HG03469 (cell line): ENCODE measurements around the gene APBA2.

Experiments
- ATAC-seq: cut with Tn5 transposase; IDR thresholded peaks from one replicate; pipeline ENCODE4 v1.9.1; 2021; ENCODE audit warnings: mild to moderate bottlenecking, moderate library complexity, moderate number of reproducible peaks; ENCODE audit not compliant: unreplicated experiment

APBA2 gene

DNA sequence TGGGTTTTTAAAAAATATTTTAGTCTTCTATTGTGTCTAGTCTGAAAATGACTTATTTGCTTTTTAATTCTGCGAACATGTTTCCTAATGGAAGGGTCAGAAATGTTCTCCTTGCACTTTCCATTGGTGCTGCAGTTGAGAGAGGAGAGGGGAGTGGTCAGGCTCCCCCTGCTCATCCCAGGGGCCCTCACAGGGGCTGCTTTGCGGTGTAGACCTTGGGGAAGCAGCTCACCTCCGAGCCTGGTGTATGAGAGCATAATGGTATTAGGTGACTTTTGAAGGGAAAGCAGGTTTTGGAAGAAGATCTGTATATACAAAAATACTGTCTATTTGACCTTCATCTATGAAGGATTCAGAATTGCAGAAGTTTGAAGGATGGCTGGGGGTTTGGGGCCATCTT lies 28.3 kb downstream of the APBA2 start:
- no peak for ATAC-seq

DNA sequence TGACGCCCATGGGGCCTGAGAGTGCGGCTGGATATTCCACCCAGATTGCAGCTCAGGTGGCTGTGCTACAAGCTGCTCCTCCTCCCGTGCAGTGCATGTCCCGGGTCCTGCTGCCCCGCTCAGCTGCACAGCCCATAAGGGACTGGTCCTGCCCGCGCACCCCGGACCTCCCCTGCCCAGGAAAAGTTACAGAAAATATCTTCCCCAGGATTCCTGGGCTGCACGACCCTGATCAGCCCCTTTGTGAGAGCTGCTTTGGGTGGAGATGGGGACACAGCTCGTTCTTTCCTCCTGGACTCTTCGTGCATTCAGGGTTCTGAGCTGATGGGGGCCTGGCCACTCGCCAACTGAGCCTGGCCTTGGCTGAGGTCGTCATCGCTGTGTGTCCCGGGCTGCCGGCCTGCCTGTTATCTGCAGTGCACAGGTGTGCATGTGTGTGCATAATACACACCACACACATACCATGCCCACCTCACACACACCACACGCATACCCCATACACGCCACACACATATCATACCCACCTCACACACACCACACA lies 28.8 kb downstream of the APBA2 start:
- no peak for ATAC-seq

- no peak for ATAC-seq
These were observed 29.5 kb downstream of the APBA2 start for GRCh38 chr15:28915041-28915810.

- ATAC-seq, result no peak
These were observed 30.2 kb downstream of the APBA2 start for GRCh38 chr15:28915935-28916334.

GRCh38 chr15:28917791-28918140 lies 32.0 kb downstream of the APBA2 start:
- no peak for ATAC-seq

- no peak for ATAC-seq
These were observed 32.6 kb downstream of the APBA2 start for GRCh38 chr15:28918141-28918983.

DNA sequence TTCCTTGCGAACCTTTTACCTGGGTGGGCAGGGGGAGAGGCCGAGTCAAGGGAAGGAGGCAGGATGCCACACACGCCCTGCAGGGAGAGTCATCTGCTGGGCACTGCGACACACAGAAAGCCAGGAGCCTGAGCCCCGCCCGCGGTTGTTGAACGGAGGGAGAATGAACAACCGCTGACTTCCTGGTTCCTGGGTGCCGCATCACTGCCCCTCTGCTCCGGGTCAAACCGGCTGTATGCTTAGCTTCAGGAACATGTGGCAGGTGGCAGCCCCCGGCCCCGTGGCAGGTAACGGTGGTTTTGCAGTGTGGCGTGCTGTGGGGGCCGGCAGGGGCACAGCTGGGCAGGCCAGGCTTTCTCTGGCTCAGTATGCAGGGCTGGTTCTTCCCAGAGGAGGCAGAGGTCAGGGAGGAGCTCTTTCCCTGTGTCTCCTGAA lies 33.4 kb downstream of the APBA2 start:
- ATAC-seq, result no peak

DNA sequence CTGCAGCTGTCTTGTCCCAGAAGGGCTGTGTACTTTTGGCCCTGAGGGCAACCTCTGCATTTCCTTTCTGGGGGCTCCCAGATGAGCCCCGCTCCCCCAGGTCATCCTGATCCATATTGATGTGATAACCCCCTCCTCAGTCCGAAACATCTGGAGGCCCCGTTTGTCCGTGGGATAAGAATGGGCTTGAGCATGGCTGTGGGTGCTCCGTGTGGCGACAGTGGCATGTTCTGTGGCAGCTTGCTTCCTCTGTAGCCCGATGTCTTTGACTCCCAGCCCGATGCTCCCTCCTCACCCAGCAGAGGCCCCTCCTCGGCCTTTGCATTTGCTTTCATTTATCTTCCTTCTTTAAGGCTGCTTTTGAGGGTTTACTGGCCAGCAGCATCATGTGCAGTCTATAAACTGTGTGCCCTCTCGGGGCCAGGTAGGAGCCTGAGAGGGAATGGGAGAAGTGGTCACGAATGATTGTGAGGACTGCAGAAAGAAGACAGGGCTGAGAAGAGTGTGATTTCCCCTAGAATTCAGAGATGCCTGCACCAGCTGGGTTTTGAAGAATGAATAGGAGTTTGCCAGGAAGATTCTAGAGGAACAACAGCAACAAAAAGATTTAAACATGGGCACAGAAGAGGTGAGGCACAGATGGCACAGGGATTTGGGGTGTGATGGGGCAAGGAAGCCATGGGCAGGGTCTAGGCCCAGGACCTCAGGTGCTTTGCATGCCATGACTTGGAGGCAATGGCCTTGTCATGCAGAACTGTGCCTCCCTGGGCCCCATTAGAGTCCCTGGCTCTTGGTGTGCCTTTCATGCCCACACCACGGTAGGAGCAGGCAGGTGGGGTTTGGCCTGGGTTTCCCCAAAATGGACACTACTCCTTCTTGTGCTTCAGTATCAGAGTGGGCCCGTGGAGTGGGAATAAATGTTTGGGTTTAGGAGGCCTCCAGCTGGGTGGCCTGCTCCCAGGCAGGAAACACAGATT lies 34.2 kb downstream of the APBA2 start:
- no peak for ATAC-seq

GRCh38 chr15:28920781-28921331 lies 35.1 kb downstream of the APBA2 start:
- ATAC-seq, result no peak

DNA sequence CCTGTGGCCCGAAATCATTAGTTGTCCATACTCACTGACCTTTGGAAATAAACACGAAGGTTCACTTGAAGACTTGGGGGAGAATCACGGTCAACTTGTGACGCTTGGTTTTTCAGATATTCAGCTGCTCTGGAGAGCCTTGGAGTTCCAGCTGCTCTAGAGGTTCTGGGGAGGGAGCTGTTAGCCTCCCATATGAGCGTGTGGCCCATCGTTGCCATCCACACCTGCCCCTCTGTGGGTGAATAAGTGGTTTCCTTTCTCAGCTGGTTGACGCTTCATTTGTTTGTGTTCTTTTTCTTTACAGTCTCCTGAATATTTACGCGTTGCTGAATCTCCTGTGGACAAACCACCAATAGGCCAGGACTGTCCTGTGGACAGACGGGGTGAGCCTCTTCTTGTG lies 35.6 kb downstream of the APBA2 start:
- ATAC-seq, result no peak

GRCh38 chr15:28921919-28922706 lies 36.3 kb downstream of the APBA2 start:
- no peak for ATAC-seq

GRCh38 chr15:28922707-28923012 lies 36.9 kb downstream of the APBA2 start:
- ATAC-seq, result no peak

DNA sequence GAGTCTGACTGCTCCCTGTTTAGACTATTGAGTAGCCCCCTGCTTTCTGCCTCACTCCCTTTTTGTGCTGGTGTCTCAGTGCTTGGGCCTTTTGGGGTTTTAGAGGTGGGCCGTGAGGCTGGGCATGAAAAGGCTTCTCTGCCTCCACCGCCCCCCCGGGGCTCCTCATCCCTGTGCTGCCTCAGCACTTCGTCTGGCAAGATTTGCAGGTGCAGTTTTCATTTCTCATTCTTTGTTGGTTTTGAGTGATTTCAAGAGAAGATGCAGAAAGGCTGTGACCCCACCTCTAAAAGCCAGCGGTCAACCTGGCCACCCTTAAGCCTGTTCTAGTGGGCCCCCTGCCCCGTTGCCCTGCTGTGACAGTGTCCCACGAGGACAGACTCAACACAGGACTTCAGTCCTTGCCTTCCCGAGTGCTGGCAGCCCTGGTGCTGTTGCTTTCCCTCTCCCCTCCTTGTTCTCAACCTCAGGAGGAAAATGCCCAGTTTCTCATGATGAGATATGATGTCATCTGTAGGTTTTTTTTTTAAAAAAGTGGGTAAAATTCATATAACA lies 38.0 kb downstream of the APBA2 start:
- no peak for ATAC-seq

DNA sequence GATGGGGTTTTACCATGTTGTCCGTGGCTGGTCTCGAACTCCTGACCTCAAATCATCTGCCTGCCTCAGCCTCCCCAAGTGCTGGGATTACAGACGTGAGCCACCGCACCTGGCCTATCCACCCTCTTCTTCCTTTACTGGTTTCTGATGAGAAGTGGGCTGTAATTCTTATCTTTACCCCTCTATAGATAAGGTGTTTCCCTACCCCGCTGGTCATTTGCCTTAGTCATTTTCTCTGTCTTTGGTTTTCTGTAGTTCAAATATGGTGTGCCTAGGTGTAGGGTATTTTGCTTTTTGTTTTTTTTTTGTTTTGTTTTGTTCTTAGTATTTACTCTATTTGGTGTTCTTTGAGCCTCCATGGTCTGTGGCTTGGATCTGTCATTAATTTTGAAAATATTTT lies 41.3 kb downstream of the APBA2 start:
- ATAC-seq, result no peak

DNA sequence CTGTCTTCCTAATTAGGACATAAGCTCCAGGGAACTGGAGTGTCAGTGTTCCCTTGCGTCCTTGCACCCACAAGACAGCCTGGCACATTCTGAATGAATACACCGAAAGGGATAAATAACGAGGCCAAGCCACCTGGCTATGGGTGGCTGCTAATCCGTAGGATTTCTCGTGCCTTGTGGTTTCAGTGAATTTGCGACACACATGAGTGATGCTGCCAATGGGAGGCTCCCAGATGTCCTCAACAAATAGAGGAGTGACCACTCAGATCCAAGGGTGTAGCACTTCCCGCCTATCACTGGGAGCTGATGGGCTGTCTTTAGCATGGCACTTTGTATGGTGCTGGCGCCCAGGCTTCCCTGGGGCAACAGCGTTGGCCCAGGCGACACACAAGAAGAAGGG lies 43.4 kb downstream of the APBA2 start:
- no peak for ATAC-seq

GRCh38 chr15:28930011-28930410 lies 44.2 kb downstream of the APBA2 start:
- no peak for ATAC-seq

DNA sequence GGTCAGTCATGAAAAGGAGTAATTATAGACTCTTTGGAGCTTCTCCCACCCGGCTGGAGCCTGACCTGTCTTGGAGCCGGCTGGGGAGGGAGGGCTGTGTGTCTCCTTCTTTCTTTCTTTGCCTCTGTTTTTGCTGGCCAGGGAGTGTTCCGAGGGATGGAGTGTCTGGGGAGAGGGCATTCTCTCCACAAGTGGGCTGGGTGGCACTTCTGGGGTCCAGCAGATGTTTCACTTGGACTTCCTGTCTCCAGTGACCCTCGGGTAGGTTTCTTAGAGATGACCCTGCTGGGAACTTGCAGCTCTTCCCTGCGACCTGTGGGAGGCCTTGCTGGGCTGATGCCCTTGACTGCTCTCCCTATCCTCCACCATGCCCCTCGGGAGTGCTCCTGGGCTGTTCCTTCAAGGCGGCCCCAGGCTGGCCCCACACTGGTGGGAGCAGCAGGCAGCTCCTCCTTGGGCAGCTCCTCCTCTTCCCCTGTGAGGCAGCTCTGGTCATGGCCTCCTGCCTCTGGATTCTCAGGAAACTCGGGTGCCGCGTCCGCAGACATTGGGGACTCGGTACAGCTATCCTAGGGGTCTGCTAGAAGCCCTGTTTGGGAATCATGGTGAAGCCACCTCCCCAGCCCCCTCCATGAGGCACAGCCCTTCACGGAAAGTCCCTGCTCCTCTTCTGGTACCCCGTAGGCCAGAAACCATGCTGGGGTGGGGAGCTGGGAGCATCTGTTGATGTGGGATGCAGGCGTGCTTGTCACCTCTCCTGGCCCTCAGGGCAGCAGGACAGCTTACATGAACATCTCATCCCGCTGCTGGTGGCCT lies 44.9 kb downstream of the APBA2 start:
- ATAC-seq, result no peak

DNA sequence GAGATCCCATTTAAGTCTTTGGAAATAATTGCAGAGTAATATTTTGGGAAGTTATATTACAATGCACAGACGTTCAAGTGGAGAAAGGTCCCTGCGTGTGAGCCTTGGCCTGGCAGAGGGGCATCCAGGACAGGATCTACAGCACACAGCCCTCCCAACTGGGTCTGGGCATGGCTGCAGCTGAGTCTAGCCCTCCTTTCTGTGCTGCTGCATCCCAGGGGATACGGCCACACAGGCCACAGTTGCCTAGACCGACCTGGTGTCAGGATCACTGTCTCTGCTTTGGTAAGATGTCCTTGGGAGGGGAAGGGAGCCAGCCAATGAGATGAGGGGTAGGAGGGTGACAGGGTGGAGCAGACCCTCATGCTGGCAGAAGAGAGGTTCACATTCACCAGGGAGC lies 46.1 kb downstream of the APBA2 start:
- ATAC-seq, result no peak

GRCh38 chr15:28932361-28932760 lies 46.6 kb downstream of the APBA2 start:
- no peak for ATAC-seq
